GM12892 (cell line): Measurements from ENCODE around the gene CDCA4.
A peak's percentile ranks its signal among the peaks of the same experiment; 100 is the strongest.

Experiments used
- DNase-seq: peaks from one replicate; pipeline ENCODE4 v3.0.0; 2011; ENCODE audit not compliant: insufficient read length
- FAIRE-seq: peaks from 2 replicates; lab custom pipeline; 2011; peaks lifted over from hg19 to GRCh38; lab: Jason Lieb, UNC
- POLR2A ChIP-seq: IDR thresholded peaks from 2 replicates; pipeline ENCODE4 v1.6.1; 2011; ENCODE audit warnings: low read depth, low read length, control low read depth
- POLR2AphosphoS5 ChIP-seq: IDR thresholded peaks from 2 replicates; pipeline ENCODE4 v1.6.1; 2011; ENCODE audit warnings: low read depth, low read length, control low read depth
- TAF1 ChIP-seq: IDR thresholded peaks from 2 replicates; pipeline ENCODE4 v1.6.1; 2011; ENCODE audit warnings: low read depth, mild to moderate bottlenecking, control low read depth, low read length, borderline replicate concordance

CDCA4 gene

GRCh38 chr14:104980611-104981531, 40.0 kb downstream of the CDCA4 start:
- TF ChIP-seq TAF1 (no peak), POLR2AphosphoS5 (no peak), POLR2A (no peak)
- FAIRE-seq (no peak), DNase-seq (no peak)

GRCh38 chr14:104979758-104980610, 40.9 kb downstream of the CDCA4 start:
- no peak for FAIRE-seq
- no peak for DNase-seq

GRCh38 chr14:104978746-104979691, 41.9 kb downstream of the CDCA4 start:
- FAIRE-seq, result no peak
- DNase-seq, result no peak
- no peak for TF ChIP-seq TAF1

More at GRCh38 chr14:104979758-104980610, 40.9 kb downstream of the CDCA4 start:
- no peak for TF ChIP-seq POLR2A
- TF ChIP-seq POLR2AphosphoS5, result no peak
- TF ChIP-seq TAF1, result no peak

GRCh38 chr14:104977681-104978653, 42.9 kb downstream of the CDCA4 start, which contains the start of gene AHNAK2:
Gene AHNAK2, minus strand, starts transcription at chr14:104978374. Its CDS starts 137 bp downstream, at chr14:104978237.
- TF ChIP-seq POLR2AphosphoS5 (no peak), TAF1 (no peak), POLR2A (no peak)
- no peak for DNase-seq
- FAIRE-seq, result no peak

- FAIRE-seq (no peak), DNase-seq (no peak)
- TF ChIP-seq POLR2AphosphoS5, result no peak
- TF ChIP-seq POLR2A, result no peak
- no peak for TF ChIP-seq TAF1
Measured at GRCh38 chr14:104977008-104977680, 43.7 kb downstream of the CDCA4 start.

GRCh38 chr14:104976198-104977007, 44.5 kb downstream of the CDCA4 start:
- FAIRE-seq (peak; percentile 95), DNase-seq (peak; percentile 86)
- TF ChIP-seq TAF1 (no peak), POLR2AphosphoS5 (no peak), POLR2A (no peak)

GRCh38 chr14:104975481-104976197, 45.2 kb downstream of the CDCA4 start:
- FAIRE-seq (peak; percentile 54), DNase-seq (no peak)
- TF ChIP-seq POLR2A, result no peak
- TF ChIP-seq TAF1, result no peak
- TF ChIP-seq POLR2AphosphoS5, result no peak

GRCh38 chr14:104974665-104975390, 46.1 kb downstream of the CDCA4 start:
- FAIRE-seq (no peak), DNase-seq (no peak)
- TF ChIP-seq POLR2A, result no peak
- no peak for TF ChIP-seq TAF1
- no peak for TF ChIP-seq POLR2AphosphoS5
